ENCODE data around the gene PTGDS.

GRCh38 chr9:136958473-136958872 lies 18.8 kb upstream of the PTGDS start:
- TF ChIP-seq CTCF (IDR thresholded peaks at IDR 0.05) (no peak), POLR2AphosphoS5 (IDR thresholded peaks at IDR 0.05) (no peak), POLR2A (IDR thresholded peaks at IDR 0.05; ENCODE audit: low read depth) (no peak), EP300 (IDR thresholded peaks at IDR 0.05) (no peak)

All from esophagus muscularis mucosa (tissue), 4 donors.